DMS53 treated with DMSO at 0.1 percent for 48 hours (cell line): ENCODE data around the gene RARG.
"Not testable (repeated sequence)": the region's sequence is repeated elsewhere in the genome, so short reads cannot be mapped to it uniquely, and the experiment has no call there.

Source experiments
- DNase-seq: peaks from one replicate; lab custom pipeline; 2025; ENCODE audit not compliant: unreplicated experiment; lab: John Stamatoyannopoulos, UW

RARG gene

DNA sequence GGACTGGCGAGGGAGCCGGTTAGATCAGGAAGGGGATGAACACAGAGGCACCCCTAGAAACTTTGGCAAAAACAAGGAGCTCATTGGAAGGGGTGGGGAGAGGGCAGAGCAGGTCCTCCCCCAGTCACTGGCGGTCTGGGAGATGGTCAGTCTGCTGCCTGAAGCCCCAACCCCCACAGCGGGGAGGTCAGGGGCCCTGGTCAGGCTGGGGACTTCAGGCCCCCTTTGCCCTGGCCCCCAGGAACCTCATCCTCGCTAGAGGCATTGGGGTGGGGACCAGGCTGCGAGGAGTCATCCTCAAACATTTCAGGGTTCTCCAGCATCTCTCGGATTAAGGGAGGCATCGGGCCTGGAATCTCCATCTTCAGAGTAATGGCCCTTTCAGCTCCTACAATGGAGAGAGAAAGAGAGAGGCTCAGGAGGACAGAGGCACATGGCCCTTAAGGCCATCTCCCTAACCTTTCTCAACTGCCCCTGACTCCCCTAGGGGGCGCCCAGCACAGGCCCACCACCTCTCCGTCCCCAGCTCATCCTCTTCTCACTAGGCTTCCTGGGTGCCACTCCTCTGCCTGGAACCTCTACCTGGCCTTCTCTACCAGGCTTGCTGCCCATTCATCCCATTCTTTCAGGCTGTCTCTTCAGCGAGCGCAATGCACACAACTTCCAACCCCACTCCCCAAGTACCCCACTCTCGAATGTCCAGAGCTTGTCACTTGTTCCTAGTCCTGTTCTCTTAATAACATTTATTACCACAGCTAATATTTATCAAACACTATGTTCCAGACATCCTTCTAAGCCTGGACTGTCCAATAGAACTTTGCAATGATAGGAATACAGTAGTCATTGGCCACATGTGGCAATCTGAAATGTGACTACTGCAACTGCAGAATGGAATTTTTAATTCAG lies 20.3 kb downstream of the RARG start:
- DNase-seq, result no peak

DNA sequence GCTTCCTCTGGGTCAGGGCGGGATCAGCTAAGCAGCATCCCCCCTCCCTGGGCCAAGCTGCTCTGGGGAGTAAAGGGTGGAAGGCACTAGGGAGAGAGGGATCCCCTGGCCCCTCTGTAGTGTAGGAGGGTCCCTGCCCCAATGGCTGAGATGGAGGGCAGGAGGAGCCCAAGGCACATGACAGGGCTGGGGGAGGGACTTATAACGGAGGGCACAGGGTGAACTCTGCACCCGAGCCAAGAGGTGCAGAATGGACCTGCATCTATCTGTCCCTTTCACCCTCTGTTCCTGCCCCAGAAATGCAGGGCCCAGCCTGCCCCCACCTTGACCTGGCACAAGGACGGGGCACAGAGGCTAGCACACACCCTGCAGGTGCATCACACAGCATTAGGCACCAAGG lies 21.2 kb downstream of the RARG start:
- DNase-seq, result no peak

DNA sequence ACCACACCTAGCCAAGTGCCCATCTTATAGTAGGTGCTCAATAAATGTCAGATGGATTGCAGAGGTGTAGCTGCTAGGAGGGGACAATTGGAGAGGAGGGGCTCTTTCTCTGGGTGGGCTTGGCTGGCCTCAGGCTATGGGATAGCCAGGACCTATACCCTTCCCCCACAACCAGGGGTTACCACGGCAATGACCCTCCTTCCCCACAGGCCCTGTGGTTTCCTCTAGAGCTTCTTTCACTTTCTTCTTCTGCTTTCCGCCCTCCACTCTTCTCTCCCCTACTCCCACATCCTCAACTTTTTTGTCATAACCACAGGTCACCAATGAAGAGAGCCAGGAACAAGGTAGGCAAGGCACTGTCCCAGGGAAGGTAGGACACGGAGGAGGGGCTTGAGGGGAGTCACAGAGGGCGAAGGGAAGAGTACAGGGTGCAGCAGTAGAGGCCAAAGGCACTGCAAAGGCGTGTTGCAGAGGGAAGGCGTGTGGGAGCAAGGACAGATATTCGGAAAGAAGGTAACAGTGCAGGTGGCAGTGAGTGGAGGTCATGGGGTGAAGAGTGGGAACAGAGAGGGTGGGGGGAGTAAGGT lies 23.0 kb downstream of the RARG start:
- no peak for DNase-seq

DNA sequence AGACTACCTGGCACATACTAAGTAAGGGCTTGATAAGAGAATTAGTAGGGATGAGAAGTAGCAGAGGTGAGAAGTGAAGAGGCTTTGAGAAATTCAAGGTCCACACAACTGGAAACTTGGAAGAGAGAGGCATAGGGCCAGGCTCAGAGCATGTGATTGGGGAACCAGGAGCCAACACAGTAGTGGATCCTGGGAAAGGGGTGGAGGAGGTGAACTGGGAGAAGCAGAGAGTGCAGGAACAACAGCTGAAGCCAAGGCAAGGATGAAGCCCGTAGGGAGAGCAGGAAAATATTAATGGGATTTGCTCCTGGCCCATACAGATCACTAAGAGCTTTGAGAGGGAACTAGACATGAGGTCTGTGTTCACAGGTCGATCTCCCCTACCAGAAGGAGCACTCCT lies 23.6 kb downstream of the RARG start:
- DNase-seq, result no peak

DNA sequence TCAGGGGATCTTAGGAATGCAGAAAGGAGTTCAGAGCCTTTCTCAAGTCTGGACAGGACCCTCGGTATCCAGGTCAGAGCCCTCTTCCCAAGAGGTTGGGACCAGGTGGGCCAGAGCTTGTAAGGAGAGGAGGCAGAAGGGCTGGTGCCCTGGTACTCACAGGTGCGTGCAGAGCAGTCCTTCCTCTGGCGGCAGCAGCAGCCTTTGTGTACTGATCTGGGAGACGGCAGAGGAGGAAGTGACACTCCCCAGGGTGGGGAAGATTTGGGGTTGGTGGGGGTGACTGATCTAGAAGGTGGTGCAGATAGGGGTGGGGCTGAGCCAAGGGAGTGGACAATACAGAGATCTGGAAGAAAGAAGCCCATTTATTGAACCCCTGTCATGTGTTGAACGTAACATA lies 25.0 kb downstream of the RARG start, which contains the start of gene ITGB7:
ITGB7 (minus strand) TSS at position 210 of the 400 bp plus-strand sequence. CDS start 6,808 bp downstream, outside the sequence.
- no peak for DNase-seq

DNA sequence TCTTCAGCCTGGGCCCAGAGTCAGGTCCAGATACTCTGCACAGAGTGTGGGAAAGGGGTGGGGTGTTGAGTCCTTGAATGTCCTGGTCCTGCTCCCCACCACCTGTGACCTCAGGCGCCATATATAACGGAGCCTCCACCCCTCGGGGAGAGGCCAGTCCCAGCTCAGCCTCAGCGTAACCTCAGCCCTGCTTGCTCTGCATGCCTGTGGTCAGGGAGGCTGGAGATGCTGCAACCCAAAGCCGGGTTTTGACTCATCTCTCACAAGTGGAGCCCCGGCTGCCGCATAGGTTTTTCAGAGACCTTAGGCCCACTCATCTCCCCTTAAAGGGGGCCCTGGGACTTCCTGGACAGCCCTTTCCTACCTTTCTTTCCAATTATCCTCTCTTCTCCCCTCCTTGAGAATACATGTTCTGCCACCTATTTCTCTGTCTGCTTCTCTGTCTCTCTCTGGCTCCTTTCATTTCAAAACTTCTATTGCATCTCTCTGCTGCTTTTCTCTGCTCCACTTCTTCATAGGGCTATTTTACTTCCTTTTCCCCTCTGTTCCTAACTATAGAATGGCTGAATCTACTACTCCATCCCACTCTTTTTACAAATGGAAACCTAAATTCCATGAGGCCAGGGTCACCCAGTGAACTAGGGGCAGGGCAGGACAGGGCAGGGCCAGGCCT lies 26.1 kb downstream of the RARG start:
- no peak for DNase-seq

DNA sequence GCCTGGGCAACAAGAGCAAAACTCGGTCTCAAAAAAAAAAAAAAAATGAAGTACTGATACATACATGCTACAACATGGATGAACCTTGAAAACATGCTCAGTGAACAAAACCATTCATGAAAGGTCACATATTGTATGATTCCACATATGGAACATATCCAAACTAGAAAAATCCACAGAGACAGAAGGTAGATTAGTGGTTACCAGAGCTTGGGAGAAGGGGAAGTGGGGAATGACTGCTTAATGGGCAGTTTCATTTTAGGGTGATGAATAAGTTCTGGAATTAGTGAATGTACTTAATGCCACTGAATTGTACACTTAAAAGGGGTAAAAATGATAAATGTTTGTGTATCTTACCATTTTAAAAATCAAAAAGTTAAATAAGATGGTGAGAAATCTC lies 27.7 kb downstream of the RARG start:
- no peak for DNase-seq

DNA sequence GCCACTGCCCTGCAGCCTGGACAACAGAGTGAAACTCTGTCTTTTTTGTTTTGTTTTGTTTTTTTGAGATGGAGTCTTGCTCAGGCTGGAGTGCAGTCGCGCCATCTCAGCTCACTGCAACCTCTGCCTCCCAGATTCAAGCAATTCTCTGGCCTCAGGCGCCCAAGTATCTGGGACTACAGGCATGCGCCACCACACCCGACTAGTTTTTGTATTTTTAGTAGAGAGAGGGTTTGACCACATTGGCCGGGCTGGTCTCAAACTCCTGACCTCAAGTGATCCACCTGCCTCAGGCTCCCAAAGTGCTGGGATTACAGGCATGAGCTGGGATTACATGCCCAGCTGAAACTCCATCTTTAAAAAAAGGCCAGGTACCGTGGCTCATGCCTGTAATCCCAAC lies 29.7 kb downstream of the RARG start:
- not testable (repeated sequence) for DNase-seq

DNA sequence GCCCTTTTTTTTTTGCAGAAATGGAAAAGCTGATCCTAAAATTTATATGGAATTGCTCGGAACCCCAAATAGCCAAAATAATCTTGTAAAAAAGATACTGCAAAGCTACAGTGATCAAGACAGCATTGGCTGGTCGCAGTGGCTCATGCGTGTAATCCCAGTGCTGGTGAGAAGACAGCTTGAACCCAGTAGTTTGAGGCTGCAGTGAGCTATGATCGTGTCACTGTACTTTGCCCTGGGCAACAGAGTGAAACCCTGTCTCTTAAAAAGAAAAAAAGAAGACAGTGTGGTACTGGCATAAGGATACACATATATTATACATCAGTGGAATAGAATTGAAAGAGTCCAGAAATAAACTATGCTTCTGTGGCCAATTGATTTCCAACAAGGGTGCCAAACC lies 30.4 kb downstream of the RARG start:
- no peak for DNase-seq

DNA sequence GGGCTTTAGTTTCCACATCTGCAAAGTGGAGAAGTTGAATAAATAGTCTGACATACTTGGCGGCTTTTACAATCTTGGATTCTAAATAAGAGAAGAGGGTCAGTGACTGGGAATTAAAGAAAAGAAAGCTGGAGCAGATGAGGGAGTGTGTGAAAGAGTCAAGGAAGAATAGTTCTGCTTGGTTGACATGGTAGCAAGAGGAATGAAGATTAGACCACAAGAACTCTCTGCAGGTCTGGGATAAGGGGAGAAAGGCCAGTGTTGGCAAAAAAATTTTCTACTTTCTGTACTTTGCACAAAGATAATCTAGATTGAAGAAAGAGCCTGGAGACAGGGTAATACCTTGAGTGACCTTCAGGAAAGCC lies 30.9 kb downstream of the RARG start:
- DNase-seq, result no peak

DNA sequence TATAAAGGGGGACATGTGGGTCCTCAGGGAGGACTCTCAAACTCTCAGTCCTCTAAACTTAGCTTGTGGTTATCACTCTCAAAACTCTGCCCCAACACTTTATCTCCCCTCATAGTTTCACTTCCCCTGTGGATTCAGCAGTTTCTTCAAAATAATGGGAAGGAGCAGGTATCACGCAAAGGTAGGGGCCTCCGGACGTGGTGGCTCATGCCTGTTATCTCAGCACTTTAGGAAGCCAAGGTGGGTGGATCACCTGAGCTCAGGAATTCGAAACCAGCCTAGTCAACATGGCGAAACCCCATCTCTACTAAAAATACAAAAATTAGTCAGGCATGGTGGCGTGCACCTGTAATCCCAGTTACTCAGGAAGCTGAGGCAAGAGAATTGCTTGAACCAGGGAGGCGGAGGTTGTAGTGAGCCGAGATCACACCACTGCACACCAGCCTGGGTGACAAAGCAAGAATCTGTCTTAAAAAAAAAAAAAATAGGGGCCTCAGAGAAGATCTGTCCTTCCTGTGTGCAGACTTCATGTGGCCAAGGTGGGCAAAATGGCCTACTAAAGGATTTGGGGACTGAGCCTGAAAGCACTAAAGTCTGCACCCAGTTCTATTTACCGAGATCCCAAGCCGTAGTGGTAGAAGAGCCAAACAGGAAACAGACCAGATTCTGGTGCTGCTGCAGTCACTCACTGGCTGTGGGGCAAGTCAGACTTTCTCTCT lies 31.4 kb downstream of the RARG start:
- no peak for DNase-seq

DNA sequence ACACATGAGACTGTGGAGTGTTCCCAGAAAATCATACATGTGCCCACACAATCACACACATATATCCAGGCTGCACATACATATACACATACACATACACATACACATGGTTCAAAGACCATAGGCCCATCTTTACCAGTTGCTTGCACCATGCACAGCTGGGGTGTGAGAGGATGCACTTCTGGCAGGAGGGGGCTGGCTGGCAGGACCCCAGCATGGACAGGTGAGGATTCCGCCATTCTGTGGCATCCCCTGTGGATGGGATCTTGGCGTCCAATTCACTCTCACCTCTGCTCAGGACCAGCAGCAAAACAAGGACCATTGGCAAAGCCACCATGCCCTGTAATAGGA lies 31.9 kb downstream of the RARG start:
- DNase-seq, result no peak

DNA sequence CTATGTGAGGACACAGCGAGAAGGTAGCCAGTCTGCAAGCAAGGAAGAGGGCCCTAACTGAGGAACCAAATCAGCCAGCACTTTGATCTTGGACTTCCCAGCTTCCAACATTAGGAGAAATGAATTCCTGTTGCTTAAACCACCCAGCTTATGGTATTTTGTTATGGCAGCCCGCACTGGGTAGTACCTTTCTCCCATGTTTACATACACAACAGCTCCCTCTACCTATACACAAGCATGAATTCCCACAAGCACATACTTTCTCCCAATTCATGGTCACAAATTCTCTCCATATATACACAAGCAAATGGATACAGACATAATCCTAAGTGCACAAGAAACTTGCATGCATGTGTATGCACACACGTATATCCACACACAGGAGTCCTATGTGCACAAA lies 32.3 kb downstream of the RARG start:
- no peak for DNase-seq

DNA sequence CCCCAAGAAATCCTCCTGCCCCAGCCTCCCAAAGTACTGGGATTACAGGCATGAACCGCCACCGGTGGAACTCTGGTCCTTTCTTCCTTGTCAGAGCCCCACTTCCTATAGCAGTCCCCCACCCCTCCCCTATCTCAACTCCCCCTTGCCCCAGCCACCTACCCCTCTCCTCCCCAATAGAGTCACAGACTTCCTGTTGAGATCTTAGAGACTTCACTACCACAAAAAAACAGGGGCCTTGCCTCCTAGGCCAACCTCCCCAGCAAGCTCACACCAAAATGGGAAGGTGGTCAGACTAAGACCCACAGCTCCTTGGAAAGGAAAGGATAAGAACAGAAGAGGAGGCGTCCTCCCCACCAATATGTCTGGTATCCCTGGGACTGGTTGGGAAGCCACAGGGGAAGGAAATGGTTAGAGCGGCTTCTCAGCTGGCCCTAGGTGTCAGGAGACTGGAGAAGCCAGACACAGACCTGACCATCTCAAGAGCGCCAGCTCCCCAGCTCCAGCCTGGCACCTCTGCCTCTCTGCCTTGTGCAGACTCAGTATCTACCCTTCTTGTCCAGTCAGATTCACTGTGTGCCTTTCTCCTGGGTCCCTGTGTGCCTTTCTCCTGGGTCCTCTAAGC lies 33.4 kb downstream of the RARG start:
- no peak for DNase-seq

DNA sequence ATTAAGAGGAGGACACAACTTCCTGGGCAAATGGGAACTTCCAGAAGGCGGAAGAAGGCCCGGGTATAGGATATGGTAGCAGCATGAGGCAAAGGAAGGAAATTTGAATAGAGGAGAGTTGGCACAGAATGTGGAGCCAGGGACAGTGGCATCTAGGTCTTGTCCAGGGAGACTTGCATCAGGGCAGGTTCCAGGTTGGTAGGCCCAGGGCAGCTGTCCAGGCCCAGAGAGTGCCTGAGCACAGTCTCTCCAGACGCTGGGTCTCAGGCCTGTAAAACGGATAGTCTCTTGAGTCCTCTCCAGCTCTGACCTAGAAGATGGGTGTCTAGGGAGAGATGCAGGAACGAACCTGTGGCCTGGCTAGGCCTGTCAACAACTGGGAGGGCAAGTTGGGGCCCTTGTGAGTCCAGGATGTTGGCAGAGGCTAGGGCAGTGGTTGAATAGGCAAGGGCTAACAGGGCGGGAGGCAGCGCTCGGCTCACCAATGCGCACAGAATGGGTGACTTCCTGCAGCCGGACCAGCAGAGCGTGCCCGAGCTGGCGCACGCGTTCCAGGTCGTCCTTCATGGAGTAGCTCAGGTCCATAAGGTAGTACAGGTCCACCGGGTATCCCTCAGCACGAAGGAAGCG lies 34.9 kb downstream of the RARG start:
- DNase-seq, result peak; percentile 88

DNA sequence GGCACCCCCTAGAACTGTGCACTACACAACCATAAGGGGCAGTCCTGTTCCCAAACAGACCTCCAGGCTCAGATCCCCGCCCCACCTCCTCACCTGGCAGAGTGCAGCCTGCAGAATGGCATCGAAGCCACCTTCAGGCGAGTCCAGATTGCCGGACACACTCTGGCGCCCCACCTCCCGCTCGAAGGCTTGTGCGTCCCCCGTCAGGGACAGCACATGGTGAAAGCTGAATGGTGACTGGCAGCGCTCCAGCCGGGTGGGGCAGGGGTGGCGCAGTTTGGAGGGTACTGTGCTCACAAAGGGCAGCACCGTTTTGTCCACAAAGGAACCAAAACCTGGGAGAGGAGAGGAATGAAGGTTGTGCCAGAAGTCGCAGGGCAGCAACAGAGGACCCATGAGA lies 35.5 kb downstream of the RARG start:
- DNase-seq, result no peak

DNA sequence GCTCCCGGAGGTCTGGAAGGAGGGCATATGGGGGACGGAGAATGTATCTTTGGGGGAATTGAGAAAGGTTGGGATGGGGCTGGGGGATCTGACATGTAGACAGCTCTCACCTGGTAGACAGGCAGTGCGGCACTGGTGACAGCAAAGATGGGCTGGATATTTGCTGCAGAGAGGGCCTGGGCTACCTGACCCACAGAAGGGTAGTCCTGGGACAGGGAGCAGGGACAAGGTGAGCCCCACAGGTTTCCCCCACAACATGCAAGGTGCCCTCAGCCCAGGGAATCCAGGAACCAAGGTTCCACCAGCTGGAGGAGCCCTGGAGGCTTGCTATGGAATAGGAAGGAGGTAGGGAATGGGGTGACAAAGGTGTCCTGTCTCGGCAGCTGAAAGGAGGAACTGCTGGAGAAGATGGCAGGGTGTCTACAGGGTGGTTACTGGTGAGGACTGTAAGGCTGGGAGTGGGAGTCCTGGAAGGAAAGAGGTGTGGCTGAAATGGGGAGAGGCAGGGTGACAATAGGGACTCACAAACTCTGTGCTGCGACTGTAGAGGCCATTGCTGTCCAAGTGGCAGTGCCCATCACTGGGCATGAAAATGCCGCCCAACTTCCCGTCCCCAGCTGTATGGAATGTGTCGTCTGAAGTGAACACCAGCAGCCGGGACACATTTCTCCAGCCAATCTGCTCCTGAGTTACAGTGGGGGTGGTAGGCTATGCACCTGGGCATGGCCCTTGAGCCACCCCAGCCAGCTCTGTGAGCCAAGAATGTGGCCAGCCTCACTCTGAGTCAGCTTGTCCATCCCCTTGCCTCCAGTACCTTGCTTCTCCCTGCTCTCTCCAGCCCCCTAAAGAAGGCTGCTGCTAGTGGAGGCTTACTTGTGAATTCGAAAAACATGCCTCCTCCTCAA lies 36.2 kb downstream of the RARG start:
- DNase-seq, result no peak

DNA sequence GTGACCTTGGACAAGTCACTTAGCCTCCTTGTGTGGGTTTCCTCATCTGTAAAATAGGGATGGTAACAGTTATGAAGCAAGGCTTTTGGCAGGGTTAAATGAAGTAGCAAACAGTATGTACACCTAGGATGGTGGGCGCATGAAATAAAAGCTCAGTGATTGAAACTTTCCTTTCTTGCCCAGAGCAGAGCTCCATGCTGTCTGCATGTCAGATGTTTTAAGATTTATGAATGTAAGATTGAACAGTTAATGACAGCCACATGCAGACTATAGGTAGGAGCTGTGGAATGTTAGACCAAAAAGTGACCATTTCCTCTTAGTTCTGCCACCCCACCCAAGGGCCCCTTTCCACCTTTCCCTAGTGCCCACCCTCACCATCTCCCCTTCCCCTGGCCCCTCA lies 37.0 kb downstream of the RARG start:
- no peak for DNase-seq

DNA sequence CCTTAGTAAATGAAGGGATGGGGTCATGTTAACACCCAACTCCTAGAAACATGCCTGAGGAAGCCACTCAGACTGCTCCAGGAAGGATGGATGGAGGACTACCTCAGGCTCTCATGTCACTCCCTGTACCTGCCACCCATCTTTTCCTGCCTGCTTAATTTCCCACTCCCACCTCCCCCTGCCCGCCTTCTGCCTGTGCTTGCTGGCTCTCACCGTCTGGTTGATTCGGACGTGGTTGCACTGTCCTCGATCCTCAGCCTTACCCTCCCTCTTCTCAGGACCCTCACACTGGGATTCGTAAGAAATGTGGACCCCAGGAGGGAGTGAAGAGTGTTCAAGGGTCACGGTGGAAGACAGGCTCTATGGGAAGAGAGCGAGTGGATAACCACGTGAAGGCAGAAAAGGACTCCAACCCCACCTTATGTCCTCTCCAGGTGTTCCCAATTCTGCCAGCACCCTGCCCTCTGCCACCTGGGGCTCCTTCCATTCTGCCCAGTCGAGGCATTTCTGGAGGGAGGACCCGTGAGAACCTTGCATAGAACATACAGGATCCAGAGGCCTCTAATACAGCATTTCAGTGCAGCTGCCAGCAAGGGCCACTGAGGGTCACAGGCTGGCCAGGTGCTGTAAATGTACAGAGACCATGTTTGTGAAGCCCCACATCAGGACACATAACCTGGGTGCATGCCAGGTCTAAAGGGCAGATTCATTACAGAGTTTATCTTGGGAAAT lies 37.9 kb downstream of the RARG start:
- no peak for DNase-seq
